HepG2 (cell line): ENCODE results near the gene DNMT3B. TPM values are rescaled to one million over a fixed set of nuclear protein-coding genes. Genes with fewer than 3 reads are reported as not detected.

Experiments
- FIP1L1 ChIP-seq: fragments of 200-400 bp; formaldehyde crosslinking; IDR thresholded peaks from 2 replicates; pipeline ENCODE4 v1.6.1; 2018; ENCODE audit warnings: low read depth, mild to moderate bottlenecking, low read length, moderate library complexity, borderline replicate concordance; ENCODE audit not compliant: insufficient read depth
- FLYWCH1 ChIP-seq: sonication (generic); formaldehyde crosslinking; IDR thresholded peaks from 2 replicates; pipeline ENCODE4 v1.8.1; 2023; ENCODE audit warnings: mild to moderate bottlenecking, missing genetic modification reagents
- GLI4 ChIP-seq: sonication (generic); formaldehyde crosslinking; IDR thresholded peaks from 2 replicates; pipeline ENCODE4 v1.5.1; 2020; ENCODE audit warnings: missing genetic modification reagents, mild to moderate bottlenecking, moderate library complexity, borderline replicate concordance
- IRX3 ChIP-seq: sonication (generic); formaldehyde crosslinking; IDR thresholded peaks from 2 replicates; pipeline ENCODE4 v1.8.1; 2023; ENCODE audit warnings: mild to moderate bottlenecking, low read depth, missing genetic modification reagents, borderline replicate concordance
- MTF2 ChIP-seq: sonication (generic); formaldehyde crosslinking; IDR thresholded peaks from 2 replicates; pipeline ENCODE4 v1.5.0; 2020; ENCODE audit warnings: missing genetic modification reagents, borderline replicate concordance
- PCBP1 ChIP-seq: fragments of 200-400 bp; formaldehyde crosslinking; IDR thresholded peaks from 2 replicates; pipeline ENCODE4 v1.6.1; 2017; ENCODE audit warnings: mild to moderate bottlenecking, low read depth, low read length, borderline replicate concordance
- RARA ChIP-seq: IDR thresholded peaks from 2 replicates; pipeline ENCODE4 v1.6.1; 2016; ENCODE audit warnings: missing genetic modification reagents, missing compliant biosample characterization
- SMARCE1 ChIP-seq: fragments of 450-650 bp; IDR thresholded peaks from 2 replicates; pipeline ENCODE4 v1.6.1; 2017; ENCODE audit warnings: borderline replicate concordance
- SNRNP70 ChIP-seq: fragments of 200-400 bp; formaldehyde crosslinking; IDR thresholded peaks from 2 replicates; pipeline ENCODE4 v1.6.1; 2017; ENCODE audit warnings: mild to moderate bottlenecking, low read depth, low read length, moderate library complexity
- SP140L ChIP-seq: sonication (generic); formaldehyde crosslinking; IDR thresholded peaks from 2 replicates; pipeline ENCODE4 v1.4.0; 2020; ENCODE audit warnings: missing genetic modification reagents, borderline replicate concordance
- SP2 ChIP-seq: sonication (generic); formaldehyde crosslinking; IDR thresholded peaks from 2 replicates; pipeline ENCODE4 v1.5.1; 2020; ENCODE audit warnings: mild to moderate bottlenecking, missing genetic modification reagents
- TCF7L2 ChIP-seq: IDR thresholded peaks from 2 replicates; pipeline ENCODE4 v1.6.1; 2011; ENCODE audit warnings: mild to moderate bottlenecking, low read depth, low read length, moderate library complexity
- U2AF2 ChIP-seq: fragments of 200-400 bp; formaldehyde crosslinking; IDR thresholded peaks from 2 replicates; pipeline ENCODE4 v1.6.1; 2017; ENCODE audit warnings: low read depth, mild to moderate bottlenecking, low read length
- ZBTB38 ChIP-seq: sonication (generic); formaldehyde crosslinking; IDR thresholded peaks from 2 replicates; pipeline ENCODE4 v1.5.1; 2020; ENCODE audit warnings: mild to moderate bottlenecking, missing genetic modification reagents
- ZBTB42 ChIP-seq: sonication (generic); formaldehyde crosslinking; IDR thresholded peaks from 2 replicates; pipeline ENCODE4 v1.5.0; 2020; ENCODE audit warnings: mild to moderate bottlenecking, missing genetic modification reagents
- ZNF274 ChIP-seq: sonication (generic); formaldehyde crosslinking; IDR thresholded peaks from 2 replicates; pipeline ENCODE4 v1.5.1; 2020; ENCODE audit warnings: mild to moderate bottlenecking, missing genetic modification reagents
- ZNF282 ChIP-seq: fragments of 450-650 bp; IDR thresholded peaks from 2 replicates; pipeline ENCODE4 v1.6.1; 2018; ENCODE audit not compliant: partially characterized antibody
- ZNF496 ChIP-seq: sonication (generic); formaldehyde crosslinking; IDR thresholded peaks from 2 replicates; pipeline ENCODE4 v1.8.1; 2023; ENCODE audit warnings: mild to moderate bottlenecking, moderate library complexity, missing genetic modification reagents; ENCODE audit not compliant: insufficient replicate concordance
- ZNF549 ChIP-seq: sonication (generic); formaldehyde crosslinking; IDR thresholded peaks from 2 replicates; pipeline ENCODE4 v1.5.0; 2020; ENCODE audit warnings: missing genetic modification reagents
- ZNF570 ChIP-seq: sonication (generic); formaldehyde crosslinking; IDR thresholded peaks from 2 replicates; pipeline ENCODE4 v1.4.0; 2020; ENCODE audit warnings: mild to moderate bottlenecking, missing genetic modification reagents, borderline replicate concordance
- ZNF737 ChIP-seq: sonication (generic); formaldehyde crosslinking; IDR thresholded peaks from 2 replicates; pipeline ENCODE4 v1.5.0; 2020; ENCODE audit warnings: missing genetic modification reagents, mild to moderate bottlenecking, borderline replicate concordance
- polyA plus RNA-seq, 8 experiments: library from polyadenylated mRNA; depleted of rRNA in 3 of 8; stranded (reverse) in 7 of 8; unstranded in 1 of 8; fragments of >200 nt; fragmentation: Illumina TruSeq in 4 of 8; extraction: Trizol in 4 of 8; gene quantifications; 2 replicates each; pipeline versions ENCODE4 v1.2.1 to v1.2.3, GENCODE V29; 2011 to 2016; ENCODE audit warnings: low read depth in 4 of 8, missing spikeins in 1 of 8, mixed read lengths in 1 of 8; ENCODE audit not compliant: insufficient read depth in 1 of 8
- total RNA-seq, 5 experiments: library from RNA; depleted of rRNA; stranded (reverse); fragments of >200 nt; fragmentation: Illumina TruSeq; extraction: Trizol; gene quantifications; 2 replicates each; pipeline ENCODE4 v1.2.3, GENCODE V29; 2016; ENCODE audit warnings: low read depth in 1 of 5
- TF ChIP-seq, protein P1 (sequence below): sonication (generic); formaldehyde crosslinking; IDR thresholded peaks from 2 replicates; pipeline ENCODE4 v1.5.1; 2020; ENCODE audit warnings: mild to moderate bottlenecking, missing genetic modification reagents, moderate library complexity
- TF ChIP-seq, protein P2 (sequence below): IDR thresholded peaks from 2 replicates; pipeline ENCODE4 v1.6.1; 2016

Gene DNMT3B
- total and polyA plus RNA-seq, 2 of the 13 experiments (the other 11 are each of a cell fraction or from before 2014, with no cell fraction given): 3.8 to 13.9 TPM

GRCh38 chr20:32767418-32768198 is 5.4 kb downstream of the DNMT3B start (continued):
- TF ChIP-seq, protein P1, sequence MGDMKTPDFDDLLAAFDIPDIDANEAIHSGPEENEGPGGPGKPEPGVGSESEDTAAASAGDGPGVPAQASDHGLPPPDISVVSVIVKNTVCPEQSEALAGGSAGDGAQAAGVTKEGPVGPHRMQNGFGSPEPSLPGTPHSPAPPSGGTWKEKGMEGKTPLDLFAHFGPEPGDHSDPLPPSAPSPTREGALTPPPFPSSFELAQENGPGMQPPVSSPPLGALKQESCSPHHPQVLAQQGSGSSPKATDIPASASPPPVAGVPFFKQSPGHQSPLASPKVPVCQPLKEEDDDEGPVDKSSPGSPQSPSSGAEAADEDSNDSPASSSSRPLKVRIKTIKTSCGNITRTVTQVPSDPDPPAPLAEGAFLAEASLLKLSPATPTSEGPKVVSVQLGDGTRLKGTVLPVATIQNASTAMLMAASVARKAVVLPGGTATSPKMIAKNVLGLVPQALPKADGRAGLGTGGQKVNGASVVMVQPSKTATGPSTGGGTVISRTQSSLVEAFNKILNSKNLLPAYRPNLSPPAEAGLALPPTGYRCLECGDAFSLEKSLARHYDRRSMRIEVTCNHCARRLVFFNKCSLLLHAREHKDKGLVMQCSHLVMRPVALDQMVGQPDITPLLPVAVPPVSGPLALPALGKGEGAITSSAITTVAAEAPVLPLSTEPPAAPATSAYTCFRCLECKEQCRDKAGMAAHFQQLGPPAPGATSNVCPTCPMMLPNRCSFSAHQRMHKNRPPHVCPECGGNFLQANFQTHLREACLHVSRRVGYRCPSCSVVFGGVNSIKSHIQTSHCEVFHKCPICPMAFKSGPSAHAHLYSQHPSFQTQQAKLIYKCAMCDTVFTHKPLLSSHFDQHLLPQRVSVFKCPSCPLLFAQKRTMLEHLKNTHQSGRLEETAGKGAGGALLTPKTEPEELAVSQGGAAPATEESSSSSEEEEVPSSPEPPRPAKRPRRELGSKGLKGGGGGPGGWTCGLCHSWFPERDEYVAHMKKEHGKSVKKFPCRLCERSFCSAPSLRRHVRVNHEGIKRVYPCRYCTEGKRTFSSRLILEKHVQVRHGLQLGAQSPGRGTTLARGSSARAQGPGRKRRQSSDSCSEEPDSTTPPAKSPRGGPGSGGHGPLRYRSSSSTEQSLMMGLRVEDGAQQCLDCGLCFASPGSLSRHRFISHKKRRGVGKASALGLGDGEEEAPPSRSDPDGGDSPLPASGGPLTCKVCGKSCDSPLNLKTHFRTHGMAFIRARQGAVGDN: peak; percentile 47
- TF ChIP-seq ZNF274 (no peak), MTF2 (CRISPR knock-in tag) (no peak), SP140L (CRISPR knock-in tag) (no peak), ZNF737 (no peak), SMARCE1 (no peak), SP2 (CRISPR knock-in tag) (no peak), PCBP1 (no peak), ZNF549 (CRISPR knock-in tag) (no peak), ZNF496 (no peak), GLI4 (CRISPR knock-in tag) (no peak), ZBTB42 (no peak), IRX3 (CRISPR knock-in tag) (no peak), FIP1L1 (no peak), RARA (peak; percentile 29; the same call in 1 of the 2 replicates), ZNF570 (no peak), U2AF2 (no peak), SNRNP70 (no peak), ZBTB38 (0 out of 2 replicates have a peak, but pooled peaks have one; percentile 2), ZNF282 (no peak), FLYWCH1 (CRISPR knock-in tag) (no peak), TCF7L2 (no peak)
- TF ChIP-seq, protein P2, sequence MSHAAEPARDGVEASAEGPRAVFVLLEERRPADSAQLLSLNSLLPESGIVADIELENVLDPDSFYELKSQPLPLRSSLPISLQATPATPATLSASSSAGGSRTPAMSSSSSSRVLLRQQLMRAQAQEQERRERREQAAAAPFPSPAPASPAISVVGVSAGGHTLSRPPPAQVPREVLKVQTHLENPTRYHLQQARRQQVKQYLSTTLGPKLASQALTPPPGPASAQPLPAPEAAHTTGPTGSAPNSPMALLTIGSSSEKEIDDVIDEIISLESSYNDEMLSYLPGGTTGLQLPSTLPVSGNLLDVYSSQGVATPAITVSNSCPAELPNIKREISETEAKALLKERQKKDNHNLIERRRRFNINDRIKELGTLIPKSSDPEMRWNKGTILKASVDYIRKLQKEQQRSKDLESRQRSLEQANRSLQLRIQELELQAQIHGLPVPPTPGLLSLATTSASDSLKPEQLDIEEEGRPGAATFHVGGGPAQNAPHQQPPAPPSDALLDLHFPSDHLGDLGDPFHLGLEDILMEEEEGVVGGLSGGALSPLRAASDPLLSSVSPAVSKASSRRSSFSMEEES (CRISPR knock-in tag): no peak
